BLaER1 treated with 17β-estradiol and CSF1 and Interleukin-3, amounts not matched to agents 10 nM and 100 nM (cell line): ENCODE results near the gene PCSK6.

Experiments used
- H3K27ac ChIP-seq, 11 experiments: shearing (Covaris generic); formaldehyde crosslinking; 2 replicates each; pipeline ENCODE4 v1.8.1; 2022
- H3K27me3 ChIP-seq, 11 experiments: shearing (Covaris generic); formaldehyde crosslinking; 2 replicates each; pipeline ENCODE4 v1.8.1; 2022
- H3K36me3 ChIP-seq, 11 experiments: shearing (Covaris generic); formaldehyde crosslinking; 2 replicates each; pipeline ENCODE4 v1.8.1; 2022
- H3K4me1 ChIP-seq, 10 experiments: shearing (Covaris generic); formaldehyde crosslinking; 2 replicates each; pipeline ENCODE4 v1.8.1; 2022
- H3K4me2 ChIP-seq, 11 experiments: shearing (Covaris generic); formaldehyde crosslinking; 2 replicates each; pipeline ENCODE4 v1.8.1; 2022
- H3K4me3 ChIP-seq, 10 experiments: shearing (Covaris generic); formaldehyde crosslinking; 2 replicates each; pipeline ENCODE4 v1.8.1; 2022
- H3K9ac ChIP-seq, 11 experiments: shearing (Covaris generic); formaldehyde crosslinking; 2 replicates each; pipeline ENCODE4 v1.8.1; 2022
- H3K9me3 ChIP-seq, 11 experiments: shearing (Covaris generic); formaldehyde crosslinking; replicated peaks in 1 of 11; 2 replicates each; pipeline ENCODE4 v1.8.1; 2022
- H4K20me1 ChIP-seq, 11 experiments: shearing (Covaris generic); formaldehyde crosslinking; 2 replicates each; pipeline ENCODE4 v1.8.1; 2022
- Cebpa-rat ChIP-seq, 11 experiments: shearing (Covaris generic); IDR thresholded peaks; 2 replicates each; pipeline ENCODE4 v1.8.1; 2022

PCSK6 gene

DNA sequence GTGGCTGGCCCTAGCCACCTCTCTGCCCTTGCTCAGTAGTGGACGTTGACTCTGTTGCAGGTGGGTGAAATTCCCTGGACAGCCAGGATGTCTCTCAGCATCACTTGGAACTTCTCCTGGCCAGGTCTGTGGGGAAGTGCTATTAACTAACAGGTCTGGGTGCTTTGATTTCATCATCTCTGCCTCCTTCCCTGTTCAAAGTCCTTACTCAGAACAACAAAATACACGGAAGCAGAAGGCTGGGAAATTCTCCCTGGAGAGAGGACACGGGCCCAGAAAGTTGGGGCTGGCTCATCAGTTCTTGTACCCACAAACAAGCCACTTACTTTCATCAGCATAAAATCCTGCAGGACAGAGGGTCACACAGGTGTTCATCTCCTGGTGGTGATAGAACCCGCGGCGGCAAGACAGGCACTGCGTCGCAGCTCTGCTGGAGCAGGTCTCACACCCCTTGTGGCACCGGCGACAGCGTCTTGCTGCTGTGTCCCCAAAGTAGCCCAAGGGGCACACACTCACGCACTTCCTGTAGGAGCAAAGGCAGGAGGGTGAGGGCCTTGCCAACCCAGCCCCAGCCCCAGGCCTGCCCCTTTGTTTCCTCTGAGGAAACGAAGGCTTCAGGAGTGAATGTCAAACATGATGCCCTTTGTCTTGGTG is 164.9 kb downstream of the PCSK6 start:
- Histone ChIP-seq H3K27me3 (peaks cover 0 to under 1% (median 0%) of the 10 kb centered on the region in 11 experiments; a peak in 1 of 22 replicates), H3K4me3 (no peak overlapping the region), H3K9ac (no peak overlapping the region), H3K9me3 (no peaks in the 10 kb centered on the region), H3K4me2 (peak overlapping the region in 10 of 11 experiments; percentile 17 to 85 (median 60); a peak in 19 of 22 replicates), H4K20me1 (no peaks in the 10 kb centered on the region), H3K4me1 (peaks cover 9 to 53% (median 49%) of the 10 kb centered on the region in 10 experiments), H3K27ac (0 out of 22 replicates have a peak overlapping the region, but pooled peaks of 1 of the 11 experiments have one; percentile 5), H3K36me3 (no peaks in the 10 kb centered on the region)
- TF ChIP-seq Cebpa-rat (IDR thresholded peaks at IDR 0.05) = no peak

DNA sequence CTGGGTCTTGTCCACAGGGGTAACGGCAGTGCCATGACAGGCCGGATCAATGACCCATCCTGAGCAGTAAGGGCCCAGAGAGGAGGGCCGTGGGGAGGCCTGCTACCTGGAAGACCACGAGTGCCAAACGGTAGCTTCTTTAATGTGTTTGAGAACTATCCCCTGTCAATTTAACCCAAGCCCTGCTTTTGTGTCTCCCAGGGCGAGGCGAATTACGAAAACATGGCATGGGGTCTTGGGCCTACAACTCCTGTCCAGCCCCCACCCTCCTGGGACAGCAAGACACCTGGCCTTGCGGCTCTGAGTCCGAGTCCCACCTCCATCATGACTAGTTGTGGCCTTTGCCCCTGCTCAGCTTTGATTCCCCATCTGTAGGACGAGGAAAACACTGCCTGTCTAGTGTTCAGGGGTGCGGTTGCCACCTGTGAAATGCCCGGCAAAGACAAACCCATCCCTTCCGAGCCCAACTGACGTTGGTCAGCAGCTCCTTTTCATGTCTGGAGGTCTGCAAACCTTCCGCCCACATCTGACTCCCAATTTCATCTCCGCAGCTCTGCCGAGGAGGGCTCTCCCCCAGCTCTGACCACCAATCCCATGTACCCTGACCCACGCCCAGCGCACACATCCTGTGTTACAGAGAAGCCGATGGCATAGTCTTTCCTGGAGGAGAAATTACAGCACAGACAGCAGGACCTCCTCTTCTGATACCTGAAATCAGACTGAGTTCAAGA is 165.5 kb downstream of the PCSK6 start:
- peak overlapping the region; percentile 3 to 85 (median 57); a peak in 19 of 22 replicates for H3K4me2 ChIP-seq
- no peaks in the 10 kb centered on the region; a peak in 1 of 22 replicates for H3K27me3 ChIP-seq
- H3K36me3 ChIP-seq = no peaks in the 10 kb centered on the region
- TF ChIP-seq Cebpa-rat (IDR thresholded peaks at IDR 0.05) = no peak
- H3K4me1 ChIP-seq = peaks cover 9 to 59% (median 54%) of the 10 kb centered on the region in 10 experiments
- H3K9ac ChIP-seq = no peak overlapping the region
- peak overlapping the region in 1 of 11 experiments; percentile 5; a peak in 1 of 22 replicates for H3K27ac ChIP-seq
- no peaks in the 10 kb centered on the region for H3K9me3 ChIP-seq
- H4K20me1 ChIP-seq = no peaks in the 10 kb centered on the region
- no peak overlapping the region for H3K4me3 ChIP-seq

DNA sequence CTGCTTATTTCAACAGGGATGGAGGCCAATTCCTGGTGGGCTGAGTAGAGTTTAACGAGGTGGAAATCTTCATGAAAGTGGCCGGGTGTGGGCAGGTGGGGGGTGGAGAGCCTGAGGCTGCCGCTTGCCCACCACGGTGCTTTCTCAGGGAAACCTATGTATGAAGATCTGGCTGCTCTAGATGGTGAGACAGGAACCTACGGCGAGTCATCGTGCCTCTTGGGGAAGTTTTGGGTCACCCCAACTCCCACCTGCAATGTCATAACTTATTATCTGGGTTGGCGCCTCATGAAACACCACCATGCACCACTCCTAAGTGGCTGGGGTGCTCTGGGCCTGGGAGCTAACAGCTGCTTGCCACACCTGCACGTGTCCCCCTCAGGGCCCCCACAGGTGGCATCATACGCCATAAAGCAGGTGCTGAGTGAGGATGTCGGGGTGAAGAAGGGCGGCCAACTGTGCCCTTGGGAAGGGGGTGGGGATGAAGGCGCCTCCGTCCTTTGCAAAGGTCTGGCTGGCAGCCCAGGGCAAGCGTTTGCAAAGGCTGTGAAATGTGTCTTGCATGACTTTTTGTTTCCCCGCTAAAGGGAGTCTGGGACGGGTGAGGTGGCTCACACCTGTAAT is 166.5 kb downstream of the PCSK6 start:
- no peaks in the 10 kb centered on the region for H3K36me3 ChIP-seq
- H3K4me3 ChIP-seq = no peak overlapping the region
- no peaks in the 10 kb centered on the region for H4K20me1 ChIP-seq
- peak overlapping the region in 1 of 11 experiments; percentile 12; a peak in 1 of 22 replicates for H3K27ac ChIP-seq
- no peak overlapping the region for H3K9ac ChIP-seq
- H3K4me2 ChIP-seq = peak overlapping the region; percentile 5 to 85 (median 57); a peak in 20 of 22 replicates
- no peaks in the 10 kb centered on the region for H3K9me3 ChIP-seq
- no peak for TF ChIP-seq Cebpa-rat (IDR thresholded peaks at IDR 0.05)
- no peaks in the 10 kb centered on the region; a peak in 1 of 22 replicates for H3K27me3 ChIP-seq
- H3K4me1 ChIP-seq = peaks cover 9 to 60% (median 54%) of the 10 kb centered on the region in 10 experiments

DNA sequence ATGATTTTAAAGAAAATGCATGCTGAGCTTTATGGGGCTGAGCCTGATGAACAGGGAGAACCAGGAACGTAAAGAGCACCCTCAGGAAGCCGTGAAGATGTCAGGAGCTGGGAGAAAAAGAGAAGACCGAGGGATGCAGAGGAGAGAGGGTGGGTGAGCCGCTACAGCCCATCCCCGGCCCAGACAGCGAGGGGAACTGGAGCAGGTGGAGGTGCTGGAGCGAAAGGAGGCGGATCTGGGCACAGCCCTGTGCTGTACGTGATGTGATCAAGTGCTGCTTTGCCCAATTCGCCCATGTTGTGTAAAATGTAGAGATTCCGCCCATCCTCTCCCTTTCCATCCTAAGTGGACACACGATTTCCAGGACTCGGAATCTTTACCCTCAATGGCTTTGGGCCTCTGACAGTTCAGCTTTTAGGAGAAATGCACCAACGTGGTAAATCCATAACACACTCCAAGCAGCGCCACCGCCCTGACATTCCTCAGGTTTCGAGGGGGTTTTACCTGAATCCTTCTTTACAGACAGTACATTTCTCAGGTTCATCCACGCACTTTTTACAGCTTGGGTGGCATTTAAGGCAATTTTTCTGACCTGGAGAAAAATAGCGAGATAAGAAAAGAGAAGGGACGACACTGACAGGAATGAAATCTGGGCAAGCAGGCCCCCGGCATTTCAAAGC is 167.4 kb downstream of the PCSK6 start:
- Histone ChIP-seq H3K36me3 (no peaks in the 10 kb centered on the region), H3K4me2 (peak overlapping the region in 9 of 11 experiments; percentile 46 to 85 (median 59); a peak in 15 of 22 replicates), H4K20me1 (no peaks in the 10 kb centered on the region), H3K27me3 (no peaks in the 10 kb centered on the region), H3K4me1 (peaks cover 9 to 60% (median 54%) of the 10 kb centered on the region in 10 experiments), H3K27ac (peak overlapping the region in 1 of 11 experiments; percentile 79; a peak in 1 of 22 replicates), H3K9ac (no peak overlapping the region), H3K4me3 (no peak overlapping the region), H3K9me3 (no peaks in the 10 kb centered on the region)
- TF ChIP-seq Cebpa-rat (IDR thresholded peaks at IDR 0.05) = no peak

DNA sequence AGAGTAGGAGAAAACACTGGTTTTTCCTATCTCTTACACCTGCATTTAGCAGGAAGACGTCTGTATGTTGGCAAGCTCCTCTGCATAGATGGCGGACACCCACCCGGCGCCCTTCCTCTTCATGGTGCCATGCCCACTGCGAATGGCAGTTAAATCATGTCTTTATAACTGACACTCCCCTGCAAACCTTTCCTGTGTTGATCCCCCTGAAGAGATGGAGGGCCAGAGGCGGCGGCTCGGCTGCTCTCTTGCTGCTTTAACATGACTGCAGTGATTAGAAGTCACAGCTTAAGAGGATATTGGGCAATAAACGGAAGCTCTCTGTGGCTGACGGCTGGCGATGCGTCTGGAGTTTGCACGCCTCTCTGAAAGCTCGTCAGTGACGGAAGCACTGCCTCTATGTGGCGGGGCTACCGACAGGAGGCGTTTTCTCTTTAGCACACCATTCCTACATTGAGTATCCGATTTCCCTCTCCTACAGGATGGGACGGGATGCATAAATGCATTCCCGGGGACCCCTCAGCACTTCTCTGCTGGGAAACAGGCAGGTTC is 168.9 kb downstream of the PCSK6 start:
- peak; percentile 51 to 94 (median 86); a peak in 18 of 22 replicates for TF ChIP-seq Cebpa-rat (IDR thresholded peaks at IDR 0.05)
- Histone ChIP-seq H3K4me1 (peaks cover 9 to 65% (median 58%) of the 10 kb centered on the region in 10 experiments), H3K9me3 (no peaks in the 10 kb centered on the region), H3K27me3 (no peaks in the 10 kb centered on the region), H3K4me3 (peak overlapping the region in 7 of 10 experiments; percentile 3 to 45 (median 30); a peak in 9 of 20 replicates), H3K9ac (peak overlapping the region in 9 of 11 experiments; percentile 8 to 53 (median 37); a peak in 10 of 22 replicates), H3K27ac (peak overlapping the region; percentile 20 to 79 (median 64); a peak in 21 of 22 replicates), H3K36me3 (no peaks in the 10 kb centered on the region), H4K20me1 (no peaks in the 10 kb centered on the region), H3K4me2 (peak overlapping the region; percentile 62 to 86 (median 81))

DNA sequence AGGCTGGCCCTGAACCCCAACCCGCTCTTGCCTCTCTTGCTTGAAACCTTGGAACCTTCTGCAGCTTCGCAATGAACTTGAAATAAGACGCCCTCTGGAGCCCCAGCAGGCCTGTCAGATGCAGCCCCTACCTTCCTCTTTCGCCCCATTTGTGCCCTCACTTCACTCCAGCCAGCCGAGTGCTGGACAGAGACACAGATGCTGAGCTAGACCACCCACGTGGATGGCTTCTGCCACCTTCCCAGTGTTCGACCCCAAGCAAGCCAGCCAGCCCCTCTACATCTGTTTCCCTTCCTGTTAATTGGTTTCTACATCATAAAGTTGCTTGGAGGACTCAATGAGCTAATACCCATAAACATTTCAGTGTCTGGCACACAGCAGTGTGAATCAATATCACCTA is 170.7 kb downstream of the PCSK6 start:
- no peaks in the 10 kb centered on the region for H4K20me1 ChIP-seq
- TF ChIP-seq Cebpa-rat (IDR thresholded peaks at IDR 0.05) = no peak
- H3K36me3 ChIP-seq = no peaks in the 10 kb centered on the region
- no peak overlapping the region for H3K9ac ChIP-seq
- H3K9me3 ChIP-seq = no peaks in the 10 kb centered on the region
- H3K4me2 ChIP-seq = no peak overlapping the region
- H3K4me1 ChIP-seq = peaks cover 9 to 56% (median 50%) of the 10 kb centered on the region in 10 experiments; a peak in 19 of 20 replicates
- H3K27ac ChIP-seq = no peak overlapping the region
- no peak overlapping the region for H3K4me3 ChIP-seq
- no peaks in the 10 kb centered on the region for H3K27me3 ChIP-seq

DNA sequence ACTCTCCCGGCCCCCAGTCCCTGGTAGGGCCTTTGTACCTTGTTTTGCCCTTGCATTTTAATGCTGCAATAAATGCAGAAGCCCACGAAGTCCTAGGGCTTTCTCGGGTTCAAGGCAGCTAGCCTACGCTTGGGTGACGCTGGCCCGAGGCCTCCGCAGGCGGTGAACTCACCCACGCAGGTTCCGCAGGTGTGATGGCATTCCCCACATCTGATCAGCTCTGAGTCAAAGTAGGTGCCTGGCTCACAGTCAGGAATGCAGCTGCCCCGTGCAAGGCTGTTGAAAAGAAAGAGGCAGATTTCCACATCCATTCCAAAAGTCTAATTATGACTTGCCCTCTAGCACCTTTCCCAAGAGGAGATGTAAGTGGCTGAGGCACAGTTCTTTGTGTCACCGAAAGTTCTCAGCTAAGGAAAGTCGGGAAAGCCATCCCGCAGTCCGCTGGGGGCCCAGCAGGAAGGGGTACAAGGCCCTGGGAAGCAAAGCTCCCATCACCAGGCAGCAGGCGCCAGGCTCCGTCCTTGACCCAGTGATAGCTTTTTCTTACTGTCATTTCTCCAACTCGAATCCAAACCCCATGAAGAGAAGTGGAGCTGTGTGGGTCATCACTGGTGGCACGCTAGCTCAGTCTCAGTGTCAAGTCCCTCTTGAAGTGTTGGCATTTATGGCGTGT is 171.2 kb downstream of the PCSK6 start:
- Histone ChIP-seq H3K9me3 (no peaks in the 10 kb centered on the region), H3K36me3 (no peaks in the 10 kb centered on the region), H4K20me1 (no peaks in the 10 kb centered on the region), H3K27ac (no peak overlapping the region), H3K27me3 (no peaks in the 10 kb centered on the region), H3K4me1 (peaks cover 9 to 51% (median 45%) of the 10 kb centered on the region in 10 experiments; a peak in 19 of 20 replicates), H3K4me3 (no peak overlapping the region), H3K4me2 (no peak overlapping the region), H3K9ac (no peak overlapping the region)
- no peak for TF ChIP-seq Cebpa-rat (IDR thresholded peaks at IDR 0.05)

DNA sequence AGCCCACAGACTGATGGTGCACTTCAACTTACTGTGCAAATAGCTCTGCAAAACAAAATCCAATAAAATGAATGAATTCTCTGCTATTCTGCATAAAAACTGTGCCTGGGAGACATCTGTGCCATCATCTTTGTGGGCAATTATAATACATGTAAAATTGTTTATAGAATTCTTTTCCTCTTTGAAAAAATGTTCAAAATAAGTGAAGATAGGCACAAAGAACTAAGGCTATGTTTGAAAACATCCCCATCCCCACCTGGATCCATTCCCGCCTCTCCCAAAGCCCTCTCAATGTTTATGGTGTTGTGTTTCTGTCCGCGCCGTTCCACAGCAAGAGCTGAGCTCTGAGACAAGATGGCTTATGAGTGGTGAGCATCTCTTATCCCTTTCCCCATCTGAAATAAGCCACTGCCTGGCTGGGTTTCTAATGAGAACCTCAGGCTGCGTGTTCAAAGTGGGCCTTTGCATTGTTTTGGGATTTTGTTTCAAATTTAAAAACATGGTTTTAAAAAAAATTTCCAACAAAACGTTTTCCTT is 172.1 kb downstream of the PCSK6 start:
- H3K4me1 ChIP-seq = peaks cover 6 to 42% (median 36%) of the 10 kb centered on the region in 10 experiments; a peak in 18 of 20 replicates
- H3K36me3 ChIP-seq = no peaks in the 10 kb centered on the region
- H3K4me3 ChIP-seq = no peak overlapping the region
- H4K20me1 ChIP-seq = no peaks in the 10 kb centered on the region
- TF ChIP-seq Cebpa-rat (IDR thresholded peaks at IDR 0.05) = no peak
- no peak overlapping the region for H3K9ac ChIP-seq
- no peak overlapping the region for H3K27ac ChIP-seq
- no peaks in the 10 kb centered on the region for H3K9me3 ChIP-seq
- no peaks in the 10 kb centered on the region for H3K27me3 ChIP-seq
- H3K4me2 ChIP-seq = no peak overlapping the region
